ENCODE measurements around the gene PUDP.
"Not testable (repeated sequence)": the region's sequence is repeated elsewhere in the genome, so short reads cannot be mapped to it uniquely, and the experiment has no call there.

GRCh38 chrX:7007328-7007727 lies 140.6 kb downstream of the PUDP start:
- TF ChIP-seq CTCF, EP300, POLR2A (IDR thresholded peaks at IDR 0.05): not testable (repeated sequence)
